ENCODE data around the gene HSF5.

The HSF5 gene

GRCh38 chr17:58487589-58488427 is at the start of gene HSF5:
TSS of gene HSF5 (minus strand) at chr17:58488408. CDS start at chr17:58488274, 134 bp downstream.
- peak; percentile 17 to 44 for DNase-seq

- no peak for DNase-seq
Observed at GRCh38 chr17:58537266-58537665, 49.1 kb upstream of the HSF5 start.

- DNase-seq = no peak
Observed at GRCh38 chr17:58536542-58536941, 48.3 kb upstream of the HSF5 start.

- no peak for DNase-seq
Observed at GRCh38 chr17:58535431-58535830, 47.2 kb upstream of the HSF5 start.

GRCh38 chr17:58534901-58535421 is 46.8 kb upstream of the HSF5 start:
- DNase-seq = peak; percentile 87 to 93

GRCh38 chr17:58534331-58534730 is 46.1 kb upstream of the HSF5 start:
- no peak for DNase-seq

- no peak for DNase-seq
Observed at GRCh38 chr17:58533616-58534188, 45.5 kb upstream of the HSF5 start.

- DNase-seq = no peak
Observed at GRCh38 chr17:58532555-58532951, 44.3 kb upstream of the HSF5 start.

GRCh38 chr17:58531661-58532554 is 43.7 kb upstream of the HSF5 start:
- peak in 1 of 2 donors; percentile 44 for DNase-seq

GRCh38 chr17:58531122-58531521 is 42.9 kb upstream of the HSF5 start:
- DNase-seq = no peak

- no peak for DNase-seq
Observed at GRCh38 chr17:58530655-58531054, 42.4 kb upstream of the HSF5 start.

GRCh38 chr17:58529275-58529674 is 41.1 kb upstream of the HSF5 start:
- DNase-seq = no peak

- DNase-seq = no peak
Observed at GRCh38 chr17:58528443-58528842, 40.2 kb upstream of the HSF5 start.

- DNase-seq = peak; percentile 50 to 52
Observed at GRCh38 chr17:58527949-58528348, 39.7 kb upstream of the HSF5 start.

GRCh38 chr17:58527306-58527705 is 39.1 kb upstream of the HSF5 start:
- DNase-seq = no peak

- no peak for DNase-seq
Observed at GRCh38 chr17:58525239-58525638, 37.0 kb upstream of the HSF5 start.

GRCh38 chr17:58521680-58522079 is 33.5 kb upstream of the HSF5 start:
- DNase-seq = no peak

- DNase-seq = peak in 1 of 2 donors; percentile 43
Observed at GRCh38 chr17:58520843-58521430, 32.7 kb upstream of the HSF5 start.

GRCh38 chr17:58517928-58518609 is 29.9 kb upstream of the HSF5 start:
- DNase-seq = peak; percentile 99 to 100

GRCh38 chr17:58517378-58517927 is 29.2 kb upstream of the HSF5 start:
- DNase-seq = no peak

- no peak for DNase-seq
Observed at GRCh38 chr17:58516644-58517377, 28.6 kb upstream of the HSF5 start.
